GM19035 (cell line): Measurements from ENCODE around the gene MALRD1.

Source experiments
- ATAC-seq: cut with Tn5 transposase; IDR thresholded peaks from one replicate; pipeline ENCODE4 v1.9.1; 2021; ENCODE audit not compliant: unreplicated experiment

Gene MALRD1

DNA sequence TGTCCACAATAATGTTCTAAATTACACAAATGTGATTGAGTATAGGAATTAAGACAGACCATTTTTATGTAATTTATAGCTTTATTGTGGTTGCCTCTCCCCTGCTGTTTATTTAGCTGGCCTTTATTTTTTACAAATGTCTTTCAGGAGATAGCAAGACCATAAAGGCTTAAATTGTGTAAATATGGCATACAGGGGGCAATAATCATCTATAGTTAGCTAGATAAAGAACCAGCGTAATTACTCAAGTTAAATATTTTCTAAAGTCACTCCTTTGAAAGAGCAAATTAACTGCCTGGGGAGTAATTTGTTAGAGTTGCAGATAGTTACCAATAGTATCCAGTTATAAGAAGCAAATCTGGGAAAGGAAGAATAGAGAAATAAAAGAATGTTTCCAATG lies at the start of gene MALRD1:
TSS of gene MALRD1 (plus strand) at position 313 of the 400 bp plus-strand sequence. CDS start 138 bp downstream, outside the sequence.
- ATAC-seq = no peak

DNA sequence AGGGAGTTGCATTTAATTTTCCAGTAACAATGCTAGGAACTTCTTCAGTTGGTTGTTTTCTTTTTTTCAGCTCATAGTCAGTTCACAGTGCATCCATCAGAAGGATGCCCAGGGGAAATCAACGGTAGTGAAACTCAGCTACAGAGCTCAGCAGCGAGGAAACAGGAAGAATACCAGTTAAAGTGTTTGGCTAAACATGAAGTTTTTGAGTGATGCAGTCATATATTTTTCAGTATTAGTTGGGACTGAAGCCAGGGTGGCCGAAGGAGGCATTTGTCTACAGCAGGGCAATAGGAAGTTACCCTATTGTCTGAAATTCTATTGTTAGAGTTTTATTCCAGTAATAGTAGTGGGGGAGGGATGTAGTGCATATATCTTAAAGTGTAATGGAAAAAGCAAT lies 45.3 kb upstream of the MALRD1 start:
- ATAC-seq = no peak

DNA sequence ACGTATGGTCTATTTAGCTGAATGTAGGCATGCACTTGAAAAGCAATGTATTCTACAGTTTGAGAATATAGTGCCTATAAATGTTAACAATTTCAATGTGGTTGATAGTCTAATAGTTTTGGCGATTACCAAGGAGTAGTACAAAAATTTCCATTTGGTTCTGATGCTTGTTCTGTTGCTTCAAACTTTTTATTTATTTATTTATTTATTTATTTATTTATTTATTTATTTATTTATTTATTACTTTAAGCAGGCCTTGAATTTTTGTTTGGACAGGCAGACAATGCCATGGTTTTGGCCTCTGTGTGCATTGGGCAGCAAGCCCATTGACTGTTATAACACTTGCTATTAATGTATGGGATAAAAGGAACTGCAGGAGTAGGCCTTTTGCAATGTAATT lies 36.5 kb upstream of the MALRD1 start:
- ATAC-seq = no peak

DNA sequence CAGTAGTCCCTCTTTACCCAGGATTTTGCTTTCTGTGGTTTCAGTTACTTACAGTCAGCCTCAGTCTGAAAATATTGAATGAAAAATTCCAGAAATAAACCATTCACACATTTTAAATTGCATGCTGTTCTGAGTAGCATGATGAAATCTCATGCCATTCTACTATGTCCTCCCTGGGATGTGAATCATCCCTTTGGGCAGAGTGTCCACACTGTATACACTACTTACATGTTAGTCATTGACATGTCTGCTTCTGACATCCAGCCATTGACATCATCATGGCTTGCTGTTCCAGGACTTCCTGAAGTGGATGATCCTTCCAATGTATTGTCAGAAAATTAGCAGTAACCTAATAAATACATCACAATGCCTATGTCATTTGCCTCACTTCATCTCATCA lies 34.6 kb upstream of the MALRD1 start:
- no peak for ATAC-seq

DNA sequence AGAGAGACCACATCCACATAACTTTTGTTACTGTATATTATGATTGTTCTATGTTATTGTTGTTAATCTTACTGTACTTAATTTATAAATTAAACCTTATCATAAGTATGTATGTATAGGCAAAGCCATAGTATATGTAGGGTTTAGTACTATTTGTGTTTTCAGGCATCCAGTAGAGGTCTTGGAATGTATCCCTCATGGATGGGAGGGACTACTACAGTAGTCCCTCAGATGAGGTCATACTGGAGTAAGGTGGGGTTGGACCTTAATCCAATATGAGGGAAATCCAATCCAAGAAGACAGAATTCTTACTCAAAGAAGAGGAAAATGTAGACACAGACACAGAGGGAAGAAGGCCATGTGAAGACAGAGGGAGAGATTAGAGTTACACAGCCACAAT lies 34.1 kb upstream of the MALRD1 start:
- ATAC-seq = no peak

DNA sequence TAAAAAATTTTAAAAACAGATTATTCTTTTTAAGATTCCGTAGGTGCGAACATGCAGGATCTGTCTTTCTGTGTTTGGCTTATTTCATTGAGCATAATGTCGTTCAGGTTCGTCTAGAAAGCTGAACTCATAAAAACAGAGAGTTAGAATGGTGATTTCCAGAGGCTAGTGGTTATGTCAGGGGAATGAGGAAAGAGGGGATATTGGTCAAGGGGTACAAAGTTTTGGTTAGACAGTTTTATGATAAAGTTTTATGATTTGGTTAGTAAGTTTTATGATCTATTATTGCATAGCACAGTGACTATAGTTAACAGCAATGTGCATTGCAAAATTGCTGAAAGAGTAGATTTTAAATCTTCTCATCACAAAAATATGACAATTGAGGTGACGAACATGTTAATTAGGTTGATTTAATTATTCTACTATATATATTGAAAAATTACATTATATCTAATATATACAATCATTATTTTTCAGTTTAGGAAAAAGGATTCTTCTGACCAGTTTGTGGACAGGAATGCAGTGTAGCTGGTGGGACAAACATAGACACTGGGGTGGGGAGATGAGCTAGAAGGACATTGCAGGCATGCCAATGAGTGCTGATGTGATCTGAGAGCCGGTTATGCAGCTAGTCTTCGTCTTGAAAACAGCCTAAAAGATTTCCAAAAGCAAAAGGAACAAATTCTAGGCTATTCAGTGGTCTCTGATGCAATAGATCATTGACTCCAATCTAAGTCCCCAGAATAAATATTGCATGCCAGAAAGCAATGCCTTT lies 31.3 kb upstream of the MALRD1 start:
- no peak for ATAC-seq

DNA sequence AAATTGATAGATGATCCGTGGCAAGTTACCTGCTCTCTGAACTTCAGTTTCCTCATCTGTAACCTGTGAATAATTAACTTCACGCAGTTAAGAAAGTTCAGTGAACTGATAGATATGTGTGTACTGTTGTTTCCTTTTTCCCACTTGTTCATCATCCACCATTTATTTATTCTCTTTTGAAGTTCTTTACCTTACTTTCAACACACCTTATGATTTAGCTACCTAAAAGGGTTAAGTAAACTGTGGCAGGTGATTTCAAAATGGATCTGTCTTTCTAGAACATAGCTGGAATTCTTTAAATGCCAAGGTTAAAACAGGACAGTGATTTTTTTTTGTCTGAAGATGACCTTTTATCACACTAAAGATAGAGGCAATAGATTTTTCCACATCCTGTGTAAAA lies 27.4 kb upstream of the MALRD1 start:
- no peak for ATAC-seq

DNA sequence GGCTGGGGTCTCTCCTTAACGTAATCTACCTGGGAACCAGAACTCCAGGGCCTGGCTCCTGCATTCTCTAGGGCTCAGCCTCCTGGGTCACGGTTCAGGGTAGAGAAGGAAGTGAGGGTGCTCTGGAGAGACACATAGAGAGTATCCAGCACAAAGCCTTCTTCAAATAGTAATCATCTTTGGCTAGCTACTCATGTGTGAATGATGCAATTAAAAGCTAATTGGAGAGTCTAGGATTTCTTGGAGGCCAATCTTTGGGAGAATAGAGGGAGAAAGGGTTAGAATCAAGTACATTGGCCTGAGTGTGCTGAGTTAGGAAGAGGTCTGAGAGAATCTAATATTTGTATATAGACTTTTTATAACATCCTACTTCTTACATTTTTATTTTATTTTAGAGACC lies 24.0 kb upstream of the MALRD1 start:
- ATAC-seq = no peak

DNA sequence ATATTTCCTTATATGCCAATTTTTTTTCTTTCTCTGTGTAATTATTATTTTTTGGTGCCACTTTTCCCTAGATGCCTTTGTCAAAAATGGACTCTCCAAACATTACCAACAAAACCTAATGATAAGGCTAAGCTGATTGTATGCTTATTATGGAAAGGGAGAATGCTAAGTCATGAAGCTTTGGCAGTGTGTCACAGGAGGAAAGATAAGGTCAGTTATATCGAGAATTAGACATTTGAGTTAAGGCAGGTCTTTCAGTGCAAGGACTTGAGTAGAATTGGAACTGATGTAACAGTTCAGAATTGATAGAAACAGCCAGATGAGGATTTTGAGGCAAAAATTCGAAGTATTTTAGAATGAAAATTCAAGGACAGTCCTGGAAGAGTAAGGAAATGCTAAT lies 16.8 kb upstream of the MALRD1 start:
- ATAC-seq = no peak

DNA sequence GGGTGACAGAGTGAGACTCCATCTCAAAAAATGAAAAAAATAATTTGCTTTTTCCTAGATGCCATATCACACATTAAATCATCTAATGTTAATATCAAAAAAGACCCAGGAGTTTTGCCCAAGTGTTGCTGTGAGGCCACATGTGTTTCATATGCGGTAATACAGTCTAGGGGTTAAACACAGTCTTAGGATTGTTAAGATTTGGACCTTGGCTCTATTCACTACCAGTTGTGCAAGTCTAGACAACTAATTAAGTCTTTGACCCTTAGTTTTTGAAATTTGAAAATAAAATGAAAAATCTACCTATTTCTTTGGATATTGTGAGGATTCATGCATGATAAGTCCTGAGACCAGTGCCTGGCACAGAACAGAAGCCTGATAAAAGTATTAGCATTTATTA lies 14.9 kb upstream of the MALRD1 start:
- ATAC-seq = no peak

DNA sequence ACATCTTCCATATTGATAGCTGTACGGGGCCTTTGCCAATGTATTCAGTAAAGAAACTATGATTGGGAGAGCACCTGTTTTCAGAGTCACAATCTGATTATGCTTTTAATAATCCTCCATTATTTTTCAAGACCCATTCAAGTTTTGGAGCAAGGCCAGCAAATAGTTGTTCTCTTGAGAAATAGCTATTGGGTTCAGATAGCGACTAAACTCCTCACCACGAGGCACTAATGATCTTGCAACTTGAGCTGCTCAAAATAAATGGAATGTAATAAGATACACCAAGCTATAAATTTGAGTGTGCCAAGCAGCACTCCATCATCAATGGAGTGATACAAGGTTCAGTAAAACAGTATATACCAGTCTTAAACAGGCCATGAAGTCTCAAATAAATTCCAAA lies 7.4 kb upstream of the MALRD1 start:
- no peak for ATAC-seq

DNA sequence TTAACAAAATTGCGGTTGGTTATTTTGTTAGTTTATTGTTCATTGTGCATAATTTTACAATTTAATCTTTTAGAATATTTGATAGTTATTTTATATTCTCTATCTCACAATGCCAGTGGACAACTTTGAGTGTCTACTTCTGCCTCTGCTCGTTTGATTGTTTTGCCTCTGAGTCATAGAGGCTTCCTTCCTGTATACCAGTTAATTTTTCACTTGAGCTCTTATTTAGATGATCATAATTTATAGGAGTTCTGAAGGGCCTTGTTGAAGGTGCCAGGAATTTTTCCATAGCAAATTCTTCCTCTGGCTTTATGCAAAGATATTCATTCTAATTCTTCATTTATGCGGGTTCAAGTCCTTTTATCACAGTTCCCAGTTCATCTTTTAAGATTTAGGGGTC lies 5.2 kb upstream of the MALRD1 start:
- ATAC-seq = no peak

DNA sequence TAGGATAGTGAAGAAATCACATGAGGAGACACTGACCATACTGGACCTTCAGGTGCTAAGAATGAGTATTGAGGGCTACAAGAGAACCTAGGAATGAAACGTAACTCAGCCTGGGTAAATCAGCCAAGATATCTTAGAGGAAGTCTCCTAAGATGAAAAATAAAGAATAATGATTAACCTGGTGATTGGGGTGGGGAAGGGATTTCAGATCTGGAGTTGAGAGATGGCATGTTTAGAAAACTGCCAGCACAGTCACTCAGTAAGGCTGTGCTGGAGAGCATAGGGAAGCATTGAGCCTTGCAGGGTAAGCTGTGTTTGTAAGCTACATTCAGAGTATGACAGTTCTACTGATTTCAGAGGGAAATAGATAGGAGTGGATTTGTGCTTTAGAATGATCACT lies 1.9 kb upstream of the MALRD1 start:
- ATAC-seq = no peak

DNA sequence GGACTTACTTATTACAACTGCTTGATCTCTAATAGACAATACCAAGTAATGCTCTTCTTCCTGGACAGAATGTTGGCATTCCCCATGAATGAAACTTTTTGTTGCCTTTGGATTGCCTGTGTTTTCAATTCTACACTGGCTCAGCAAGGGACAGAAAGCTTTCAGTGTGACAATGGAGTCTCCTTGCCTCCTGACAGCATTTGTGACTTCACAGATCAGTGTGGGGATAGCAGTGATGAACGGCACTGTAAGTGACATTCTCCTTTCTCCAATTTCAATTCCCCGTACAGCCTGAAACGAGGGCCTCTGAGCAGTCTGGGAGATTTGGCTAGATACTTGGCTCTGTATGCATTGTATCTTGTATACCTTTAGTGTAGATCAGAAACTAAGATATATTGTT lies 290 bp downstream of the MALRD1 start:
- no peak for ATAC-seq

DNA sequence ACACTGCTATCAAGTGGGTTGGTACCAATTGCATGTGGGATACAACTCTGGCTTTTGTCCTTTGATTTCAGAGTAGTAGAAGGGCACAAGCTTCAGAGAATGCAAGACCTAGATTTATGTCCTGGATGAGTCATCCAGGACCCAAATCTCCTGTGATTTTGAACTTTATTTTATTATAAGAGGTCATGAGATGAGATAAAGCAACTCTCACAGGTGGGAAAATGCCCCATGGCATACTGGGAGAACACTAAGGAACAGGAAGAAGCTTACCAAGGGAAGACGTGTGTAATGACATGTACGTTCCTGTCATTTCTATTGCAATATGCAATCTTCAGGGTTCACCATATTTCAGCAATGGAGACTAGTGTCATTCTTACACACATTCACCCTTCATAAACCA lies 966 bp downstream of the MALRD1 start:
- ATAC-seq = no peak

DNA sequence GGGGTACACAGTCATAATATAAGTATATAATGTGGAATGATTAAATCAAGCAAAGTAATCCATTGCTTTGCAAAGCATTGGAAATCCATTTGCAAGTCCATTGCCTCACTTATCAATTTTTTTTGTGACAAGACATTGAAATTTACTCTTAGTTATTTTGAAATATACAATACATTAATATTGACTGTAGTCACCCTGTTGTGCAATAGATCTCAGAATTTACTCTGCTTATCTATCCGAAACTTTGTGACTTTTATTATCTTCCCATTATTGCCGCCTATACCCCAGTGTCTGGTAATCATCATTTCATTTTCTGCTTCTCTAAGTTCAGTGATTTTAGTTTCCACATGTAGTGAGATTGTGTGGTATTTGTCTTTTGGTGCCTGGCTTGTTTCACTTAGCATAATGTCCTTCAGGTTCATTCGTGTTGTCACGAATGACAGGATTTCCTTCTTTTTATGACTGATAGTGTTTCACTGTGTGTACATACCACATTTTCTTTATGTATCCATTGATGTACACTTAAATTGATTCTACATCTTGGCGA lies 5.8 kb downstream of the MALRD1 start:
- no peak for ATAC-seq

DNA sequence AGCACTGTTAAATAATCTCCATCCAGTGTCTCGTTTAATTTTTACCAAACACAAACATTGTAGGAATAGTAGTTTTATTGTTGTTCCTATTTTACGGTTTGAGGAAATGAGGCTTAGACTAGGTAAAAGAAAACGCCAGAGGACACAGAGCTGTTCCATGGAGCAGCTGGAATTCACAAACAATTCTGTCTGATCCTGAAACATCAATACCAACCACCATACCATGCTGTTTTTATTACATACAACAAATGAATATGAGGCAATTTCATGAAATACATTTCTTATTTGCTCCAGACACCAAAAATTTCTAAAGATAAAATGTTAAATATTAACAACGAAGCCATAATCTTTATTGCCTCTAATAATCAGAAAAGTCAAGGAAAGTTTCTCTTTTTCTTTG lies 9.4 kb downstream of the MALRD1 start:
- ATAC-seq = no peak

DNA sequence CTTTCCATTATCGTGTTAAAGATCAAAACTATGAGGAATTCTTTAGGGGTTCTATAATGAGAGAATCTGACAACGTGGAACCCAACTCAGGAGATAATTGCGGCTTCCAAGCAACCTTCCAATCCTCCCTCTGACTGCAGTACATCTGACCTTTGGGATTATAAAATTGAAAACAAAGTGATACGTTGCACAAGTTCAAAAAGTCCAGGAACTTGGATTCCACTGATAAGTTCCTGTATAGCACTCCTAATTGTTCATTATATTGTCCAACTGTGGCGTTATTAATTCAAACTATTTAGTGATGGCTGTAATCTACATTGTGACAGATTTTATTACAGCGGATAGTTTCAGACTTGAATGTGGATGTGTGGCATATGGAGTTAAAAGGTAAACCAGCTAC lies 15.4 kb downstream of the MALRD1 start:
- ATAC-seq = no peak

DNA sequence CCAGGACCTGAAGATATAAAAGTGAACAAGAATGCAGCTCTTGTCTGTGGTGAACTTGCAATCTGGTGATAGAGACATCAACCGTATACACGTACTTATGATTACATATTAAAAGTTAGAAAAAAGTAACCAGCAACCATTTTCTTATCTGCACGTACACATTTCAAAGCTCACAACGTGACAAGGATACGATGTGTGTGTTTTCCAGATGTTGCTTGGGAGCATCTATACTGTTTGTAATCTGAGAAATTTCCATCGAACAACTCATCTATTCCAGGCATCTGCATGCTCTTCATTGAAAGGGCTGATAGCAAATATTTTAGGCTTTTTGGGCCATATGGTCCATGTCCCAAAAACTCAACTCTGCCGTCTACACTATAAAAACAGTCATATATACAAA lies 23.3 kb downstream of the MALRD1 start:
- no peak for ATAC-seq

DNA sequence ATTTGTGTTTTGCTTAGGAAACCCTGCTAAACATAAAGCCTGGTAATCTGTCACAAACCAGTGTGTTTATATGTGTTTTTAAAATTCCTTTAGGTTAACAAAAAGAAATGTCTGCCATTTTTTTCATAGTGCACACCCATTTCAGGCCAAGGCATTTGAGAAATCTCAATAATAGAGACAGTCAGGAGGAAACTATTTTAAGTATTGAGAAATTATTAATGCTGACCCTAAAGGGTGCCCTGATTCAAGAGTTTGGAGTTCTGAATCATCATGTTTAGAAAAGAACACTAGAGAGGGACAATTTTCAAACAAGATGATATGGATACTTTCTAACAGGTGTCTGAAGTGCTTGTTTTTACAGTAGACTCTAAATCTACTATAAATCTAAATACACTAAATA lies 28.7 kb downstream of the MALRD1 start:
- ATAC-seq = no peak

DNA sequence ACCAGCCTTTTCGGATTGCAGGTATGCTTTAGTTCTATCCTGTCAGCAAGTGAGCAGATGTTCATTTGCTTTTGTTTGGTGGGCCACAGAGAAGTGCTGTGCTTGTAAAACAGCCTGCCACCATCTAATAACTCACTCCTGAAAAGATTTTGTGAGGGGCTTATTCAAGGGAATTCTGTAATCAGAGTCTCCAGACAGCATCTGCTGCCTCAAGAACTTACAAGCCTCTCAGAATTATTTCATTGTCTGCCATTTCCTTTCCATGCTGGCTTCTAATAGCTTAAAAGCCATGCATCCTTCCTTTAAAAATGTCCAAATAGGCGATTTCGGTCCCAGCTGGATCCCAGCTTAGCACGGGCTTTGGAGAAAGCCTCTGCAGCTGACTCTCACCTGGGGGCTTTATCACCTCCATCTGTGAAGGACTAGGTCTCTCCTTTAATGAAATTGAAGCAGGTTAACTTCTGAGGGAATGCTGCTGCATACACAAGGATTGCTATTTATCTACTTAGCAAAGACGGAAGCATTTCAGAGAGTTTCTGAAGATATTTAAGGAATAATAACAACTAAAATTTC lies 48.0 kb downstream of the MALRD1 start:
- no peak for ATAC-seq

DNA sequence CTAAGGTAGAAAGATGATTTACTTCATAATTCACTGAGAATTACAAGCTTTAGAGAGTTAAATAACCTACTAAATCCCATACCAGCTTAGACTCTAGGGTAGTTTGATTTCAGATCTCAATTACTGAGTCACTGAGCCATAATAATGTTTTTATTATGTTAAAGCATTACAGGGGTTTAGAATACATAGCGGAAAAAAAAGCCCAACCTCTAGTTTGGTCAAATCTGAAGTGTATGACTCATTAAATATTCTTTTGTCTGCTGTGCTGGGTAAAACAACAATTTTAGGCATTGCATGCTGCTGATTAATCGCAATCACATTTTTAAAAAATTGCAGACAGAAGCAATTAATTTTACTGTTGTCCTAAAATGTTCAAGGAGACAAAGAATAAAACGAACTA lies 48.5 kb downstream of the MALRD1 start:
- no peak for ATAC-seq

DNA sequence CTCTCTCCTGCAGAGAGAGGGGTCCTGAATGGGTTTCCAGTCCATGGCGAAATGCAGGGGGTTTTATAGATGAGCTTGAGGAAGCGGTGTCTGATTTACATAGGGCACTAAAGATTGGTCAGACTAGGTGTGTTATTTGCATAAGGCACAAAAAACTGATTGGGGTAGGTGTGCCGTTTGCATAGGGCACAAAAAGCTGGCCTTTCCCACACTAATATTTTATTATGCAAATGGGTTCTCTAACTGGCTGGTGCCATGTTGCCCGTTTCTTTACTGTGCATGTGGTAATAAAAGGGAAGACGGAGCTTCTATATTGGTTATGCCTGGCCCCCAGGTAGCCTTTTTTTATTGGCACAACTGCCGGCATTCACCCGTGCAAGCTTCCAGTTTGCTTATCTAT lies 50.2 kb downstream of the MALRD1 start:
- no peak for ATAC-seq
